Spleen (tissue), 7 donors: Measurements from ENCODE around the gene RAPGEFL1.
"Not testable (repeated sequence)": the region's sequence is repeated elsewhere in the genome, so short reads cannot be mapped to it uniquely, and the experiment has no call there.

Experiments
- CTCF ChIP-seq, 11 experiments: fragments of 200-600 bp in 7 of 11; fragments of 450-650 bp in 4 of 11; sonication (generic) in 4 of 11; IDR thresholded peaks in 8 of 11; conservative IDR thresholded peaks in 3 of 11; 1 replicate in 7 of 11; 2 replicates in 4 of 11; pipeline versions ENCODE4 v1.4.0 to v1.8.0; 2016 to 2021; ENCODE audit warnings: antibody characterized with exemption in 11 of 11, inconsistent platforms in 4 of 11, mild to moderate bottlenecking in 1 of 11
- POLR2A ChIP-seq, 3 donors: fragments of 450-650 bp; IDR thresholded peaks; one replicate each; pipeline ENCODE4 v1.5.1; 2017; ENCODE audit warnings: antibody characterized with exemption in 3 of 3, mild to moderate bottlenecking in 1 of 3
- POLR2AphosphoS5 ChIP-seq, 3 donors: sonication (generic); formaldehyde crosslinking; IDR thresholded peaks; one replicate each; pipeline ENCODE4 v1.5.1; 2017; ENCODE audit warnings: antibody characterized with exemption in 3 of 3
- donor health status: DM: no; HTN: no; CAD: no; lungs with moderate emphysema.
- donor health status: DM: no; HTN: no; CAD: no.
- donor health status: DM: no; HTN: no; CAD: no.

DNA sequence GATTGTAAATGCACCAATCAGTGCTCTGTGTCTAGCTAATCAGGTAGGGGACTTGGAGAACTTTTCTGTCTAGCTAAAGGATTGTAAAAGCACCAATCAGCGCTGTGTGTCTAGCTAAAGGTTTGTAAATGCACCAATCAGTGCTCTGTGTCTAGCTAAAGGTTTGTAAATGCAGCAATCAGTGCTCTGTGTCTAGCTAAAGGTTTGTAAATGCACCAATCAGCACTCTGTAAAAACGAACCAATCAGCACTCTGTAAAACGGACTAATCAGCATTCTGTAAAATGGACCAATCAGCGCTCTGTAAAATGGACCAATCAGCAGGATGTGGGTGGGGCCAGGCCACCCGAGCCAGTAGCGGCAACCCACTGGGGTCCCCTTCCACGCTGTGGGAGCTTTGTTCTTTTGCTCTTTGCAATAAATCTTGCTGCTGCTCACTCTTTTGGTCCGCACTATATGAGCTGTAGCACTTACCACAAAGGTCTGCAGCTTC is 20.7 kb downstream of the RAPGEFL1 start:
- not testable (repeated sequence) for TF ChIP-seq POLR2A (IDR thresholded peaks at IDR 0.05); CTCF (IDR thresholded peaks at IDR 0.05 in 8 of 11, conservative IDR thresholded peaks at IDR 0.05 in 3 of 11); POLR2AphosphoS5 (IDR thresholded peaks at IDR 0.05)
